Fibroblast of the aortic adventitia (primary cell): Measurements from ENCODE around the gene QPRT. TPM values are rescaled to one million over a fixed set of nuclear protein-coding genes. Genes with fewer than 3 reads are reported as not detected.
"Not testable (repeated sequence)": the region's sequence is repeated elsewhere in the genome, so short reads cannot be mapped to it uniquely, and the experiment has no call there.

ENCODE experiments used
- DNase-seq: peaks from one replicate; pipeline ENCODE4 v3.0.0-alpha.2; 2010; ENCODE audit warnings: low read depth
- H3K4me3 ChIP-seq: 2 replicates; pipeline ENCODE4 v1.5.1; 2011; ENCODE audit warnings: low read depth, mild to moderate bottlenecking, control low read depth, low read length, moderate library complexity
- CTCF ChIP-seq: IDR thresholded peaks from 2 replicates; pipeline ENCODE4 v1.5.1; 2011; ENCODE audit warnings: mild to moderate bottlenecking, low read length, control low read depth, inconsistent platforms; ENCODE audit not compliant: insufficient read depth
- total RNA-seq: library from RNA; depleted of rRNA; stranded (reverse); fragments of >200 nt; gene quantifications from 2 replicates; pipeline ENCODE4 v1.2.3, GENCODE V29; 2012; ENCODE audit warnings: low replicate concordance

The QPRT gene
- total RNA-seq, 1 donor: 7.4 TPM

GRCh38 chr16:29743827-29744531, 65.0 kb downstream of the QPRT start:
- no peak for TF ChIP-seq CTCF
- DNase-seq: no peak
- H3K4me3 ChIP-seq: no peak overlapping the region

DNA sequence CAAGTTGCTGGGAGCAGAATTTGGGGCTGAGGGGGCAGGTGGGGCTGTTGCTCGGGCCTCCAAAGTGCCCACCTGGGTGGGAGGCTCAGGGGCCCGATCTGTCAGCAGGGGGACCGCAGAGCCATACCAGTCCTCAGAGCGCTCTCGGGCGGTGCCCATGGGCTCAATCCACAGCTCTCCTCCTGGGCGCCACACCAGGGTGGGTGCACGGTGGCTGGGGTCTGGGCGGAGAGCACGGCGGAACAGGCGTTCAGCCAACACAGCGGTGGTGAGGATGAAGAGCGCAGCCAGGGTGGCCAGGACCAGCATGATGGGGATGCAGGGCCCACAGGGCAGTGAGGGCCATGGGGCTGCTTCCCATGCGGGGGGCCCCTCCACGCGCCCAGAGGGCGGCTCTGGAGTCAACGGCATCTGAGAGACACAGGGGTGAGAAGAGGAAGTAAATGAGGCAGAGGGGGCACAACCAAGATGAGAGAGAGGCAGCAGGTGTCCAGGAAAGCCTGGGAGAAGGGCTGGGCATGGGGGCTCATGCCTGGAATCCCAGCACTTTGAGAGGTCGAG, 65.6 kb downstream of the QPRT start:
- TF ChIP-seq CTCF: no peak

DNA sequence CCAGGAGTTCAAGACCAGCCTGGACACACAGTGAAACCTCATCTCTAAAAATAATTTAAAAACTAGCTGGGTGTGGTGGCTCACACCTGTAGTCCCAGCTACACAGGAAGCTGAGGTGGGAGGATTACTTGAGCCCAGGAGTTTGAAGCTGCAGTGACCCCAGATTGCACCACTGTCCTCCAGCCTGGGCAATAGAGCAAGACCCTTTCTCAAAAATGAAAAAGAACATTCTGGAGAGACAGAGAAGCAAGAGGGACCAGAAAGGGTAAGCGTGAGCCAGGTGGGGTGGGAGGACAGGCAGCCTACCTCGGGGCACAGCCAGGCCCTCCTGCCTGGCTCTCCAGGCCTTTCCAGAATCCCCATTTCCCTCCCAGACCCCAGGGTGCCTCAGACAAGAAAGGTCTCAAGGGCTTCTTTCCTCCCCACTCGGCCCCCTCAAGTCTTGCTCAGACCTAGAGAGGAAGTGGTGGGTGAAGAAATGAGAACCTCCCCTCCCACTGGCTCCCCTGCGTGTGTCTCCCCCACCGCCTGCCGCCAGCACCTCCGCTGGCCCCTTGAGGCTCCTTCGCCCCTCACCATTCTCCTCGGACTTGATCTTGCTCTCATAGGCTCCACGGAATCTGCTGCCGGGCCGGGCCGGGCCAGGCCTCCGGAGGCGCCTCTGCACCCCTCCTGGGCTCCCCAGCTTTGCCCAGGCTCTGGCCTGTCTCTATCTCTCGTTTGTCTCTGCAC, 66.3 kb downstream of the QPRT start:
- no peak for TF ChIP-seq CTCF
- no peak overlapping the region for H3K4me3 ChIP-seq
- DNase-seq: no peak

More for the DNA sequence above, 65.6 kb downstream of the QPRT start:
- H3K4me3 ChIP-seq: no peak overlapping the region
- no peak for DNase-seq

DNA sequence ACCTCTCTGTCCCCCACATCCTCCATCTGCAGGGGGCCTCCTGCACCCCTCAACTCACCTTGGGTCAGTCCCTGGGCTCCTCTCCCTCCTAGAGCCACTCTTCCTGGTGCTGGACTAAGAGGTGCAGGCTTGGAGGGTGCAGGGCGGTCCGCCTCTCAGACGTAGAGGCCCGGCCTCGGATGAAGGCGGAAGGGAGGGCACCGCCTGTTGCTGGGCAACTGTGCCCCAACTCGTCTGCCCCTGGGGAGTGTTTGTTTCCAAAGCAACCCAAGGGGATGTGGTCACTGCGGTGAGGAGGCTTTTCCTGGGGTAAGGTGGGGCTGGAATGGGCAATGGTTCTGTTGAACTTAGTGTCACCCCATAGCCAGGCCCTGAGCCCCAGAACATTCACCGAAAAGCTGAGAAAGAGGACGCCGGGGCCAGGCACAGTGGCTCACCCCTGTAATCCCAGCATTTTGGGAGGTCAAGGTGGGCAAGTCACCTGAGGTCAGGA, 66.9 kb downstream of the QPRT start, which contains the start of gene C16orf54:
Gene C16orf54, minus strand, starts transcription at position 138 of the 493 bp plus-strand sequence. CDS start 1,039 bp downstream, outside the sequence.
- no peak for DNase-seq
- no peak for TF ChIP-seq CTCF
- no peak within 1 kb of the TSS for H3K4me3 ChIP-seq

- not testable (repeated sequence) for DNase-seq, H3K4me3 ChIP-seq
Measured at GRCh38 chr16:29746518-29746917, 67.5 kb downstream of the QPRT start.

Other genes with a start within 250 kb of the QPRT start
- 23.0 and 23.5 TPM in 2 replicates for gene BOLA2, start 224.8 kb upstream of the QPRT start, total RNA-seq
- gene SLX1B, start 224.6 kb upstream of the QPRT start, total RNA-seq: 4.4 and 20.2 TPM in 2 replicates
- 0.81 and 1.3 TPM in 2 replicates for gene SULT1A4, start 219.3 kb upstream of the QPRT start, total RNA-seq
- 12.1 and 17.8 TPM in 2 replicates for gene NPIPB12, start 172.8 kb upstream of the QPRT start, total RNA-seq
- gene SPN, start 15.9 kb upstream of the QPRT start, total RNA-seq: not detected in 2 replicates
- not detected in 2 replicates for gene C16orf54, start 66.8 kb downstream of the QPRT start, total RNA-seq
- gene ZG16, start 99.1 kb downstream of the QPRT start, total RNA-seq: not detected in 2 replicates
- gene KIF22, start 111.6 kb downstream of the QPRT start, total RNA-seq: 7.2 and 52.4 TPM in 2 replicates
- gene MAZ, start 127.3 kb downstream of the QPRT start, total RNA-seq: 74.0 and 159 TPM in 2 replicates
- gene PRRT2, start 133.0 kb downstream of the QPRT start, total RNA-seq: 7.7 and 32.0 TPM in 2 replicates
- 23.4 and 61.2 TPM in 2 replicates for gene PAGR1, start 137.0 kb downstream of the QPRT start, total RNA-seq
- 202 and 275 TPM in 2 replicates for gene MVP, start 141.3 kb downstream of the QPRT start, total RNA-seq
- 66.2 and 79.2 TPM in 2 replicates for gene CDIPT, start 184.0 kb downstream of the QPRT start, total RNA-seq
- gene SEZ6L2, start 220.4 kb downstream of the QPRT start, total RNA-seq: 1.4 and 12.3 TPM in 2 replicates
- 0.98 and 1.5 TPM in 2 replicates for gene ASPHD1, start 221.3 kb downstream of the QPRT start, total RNA-seq
- 12.5 and 41.9 TPM in 2 replicates for gene KCTD13, start 247.0 kb downstream of the QPRT start, total RNA-seq